Smooth muscle cell (in vitro differentiated cells): ENCODE measurements around the gene ALDH7A1. TPM values are rescaled to one million over a fixed set of nuclear protein-coding genes. Genes with fewer than 3 reads are reported as not detected.
"Not testable (repeated sequence)": the region's sequence is repeated elsewhere in the genome, so short reads cannot be mapped to it uniquely, and the experiment has no call there.

Experiments
- DNase-seq: peaks from one replicate; lab custom pipeline; 2025; ENCODE audit not compliant: unreplicated experiment; lab: John Stamatoyannopoulos, UW
- H2AFZ ChIP-seq: fragments of 200-600 bp; sonication (generic); 2 replicates; pipeline ENCODE4 v1.6.0; 2016; ENCODE audit warnings: antibody characterized with exemption, low read depth, mild to moderate bottlenecking
- H3F3A ChIP-seq: fragments of 200-600 bp; sonication (generic); 2 replicates; pipeline ENCODE4 v1.6.0; 2017; ENCODE audit warnings: antibody characterized with exemption, low read depth
- H3K27ac ChIP-seq: fragments of 200-600 bp; sonication (generic); 2 replicates; pipeline ENCODE4 v1.5.1; 2016; ENCODE audit warnings: low read depth, mild to moderate bottlenecking
- H3K27me3 ChIP-seq: fragments of 200-600 bp; sonication (generic); 2 replicates; pipeline ENCODE4 v1.6.1; 2016; ENCODE audit warnings: low read depth, mild to moderate bottlenecking
- H3K36me3 ChIP-seq: fragments of 200-600 bp; sonication (generic); 2 replicates; pipeline ENCODE4 v1.5.1; 2016; ENCODE audit warnings: low read depth
- H3K4me1 ChIP-seq: fragments of 200-600 bp; sonication (generic); 2 replicates; pipeline ENCODE4 v1.5.1; 2016; ENCODE audit warnings: low read depth
- H3K4me2 ChIP-seq: fragments of 200-600 bp; sonication (generic); 2 replicates; pipeline ENCODE4 v1.6.0; 2016; ENCODE audit warnings: mild to moderate bottlenecking
- H3K4me3 ChIP-seq: fragments of 200-600 bp; sonication (generic); 2 replicates; pipeline ENCODE4 v1.5.1; 2016; ENCODE audit warnings: mild to moderate bottlenecking
- H3K79me2 ChIP-seq: fragments of 200-600 bp; sonication (generic); 2 replicates; pipeline ENCODE4 v1.6.0; 2016; ENCODE audit warnings: low read depth, mild to moderate bottlenecking
- H3K9ac ChIP-seq: fragments of 200-600 bp; sonication (generic); 2 replicates; pipeline ENCODE4 v1.6.0; 2016; ENCODE audit warnings: low read depth
- H3K9me3 ChIP-seq: fragments of 200-600 bp; sonication (generic); replicated peaks from 2 replicates; pipeline ENCODE4 v1.5.1; 2016; ENCODE audit warnings: low read depth
- H4K20me1 ChIP-seq: fragments of 200-600 bp; sonication (generic); 2 replicates; pipeline ENCODE4 v1.6.0; 2016; ENCODE audit warnings: low read depth
- CTCF ChIP-seq: fragments of 200-600 bp; sonication (generic); IDR thresholded peaks from 2 replicates; pipeline ENCODE4 v1.5.1; 2017; ENCODE audit warnings: borderline replicate concordance, mild to moderate bottlenecking, antibody characterized with exemption; ENCODE audit not compliant: insufficient read depth, poor library complexity, severe bottlenecking
- WGBS: methylation state at CpG from one replicate; pipeline ENCODE4 v1.1.7; 2016; ENCODE audit warnings: low lambda C conversion rate; 5-methylcytosine and 5-hydroxymethylcytosine counted together
- polyA plus RNA-seq: library from polyadenylated mRNA; unstranded; fragments of >200 nt; fragmentation: Nextera tagmentation; extraction: Ambion mirVana; gene quantifications from 2 replicates; pipeline ENCODE4 v1.2.1, GENCODE V29; 2016
- total RNA-seq: library from RNA; depleted of rRNA; stranded (reverse); fragments of >200 nt; gene quantifications from 2 replicates; pipeline ENCODE4 v1.2.3, GENCODE V29; 2014

Gene ALDH7A1
- total and polyA plus RNA-seq, 2 experiments from 2014 or later, result 26.5 to 55.3 TPM

DNA sequence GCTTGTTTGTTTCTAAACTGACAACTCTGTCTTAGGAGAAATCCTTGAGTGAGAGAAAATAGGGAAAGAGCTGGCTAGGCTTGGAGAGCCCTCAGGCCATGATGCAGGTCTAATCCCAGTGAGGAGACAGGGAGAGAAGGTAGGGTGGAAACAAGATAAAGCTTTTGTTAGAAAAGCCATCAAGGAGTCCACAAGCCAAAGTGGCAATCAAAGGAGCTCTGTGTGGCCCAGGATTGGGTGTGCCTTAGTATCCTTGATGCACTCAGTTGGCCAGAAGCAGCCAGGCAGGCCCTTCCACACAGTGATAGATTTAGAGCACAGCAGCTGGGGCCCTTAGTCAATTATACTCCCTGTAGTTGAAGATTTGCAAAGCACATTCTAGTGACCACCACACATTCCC lies 73.9 kb downstream of the ALDH7A1 start:
- Histone ChIP-seq H3K4me3 (no peak overlapping the region), H3K9ac (no peak overlapping the region), H3K36me3 (no peaks in the 10 kb centered on the region), H3K79me2 (no peaks in the 10 kb centered on the region), H3K27ac (no peak overlapping the region), H3K27me3 (no peaks in the 10 kb centered on the region), H3K9me3 (no peaks in the 10 kb centered on the region), H4K20me1 (no peaks in the 10 kb centered on the region), H2AFZ (no peak overlapping the region), H3F3A (no peaks in the 10 kb centered on the region), H3K4me2 (no peak overlapping the region), H3K4me1 (peaks cover 6% of the 10 kb centered on the region)
- TF ChIP-seq CTCF, result no peak
- no peak for DNase-seq

DNA sequence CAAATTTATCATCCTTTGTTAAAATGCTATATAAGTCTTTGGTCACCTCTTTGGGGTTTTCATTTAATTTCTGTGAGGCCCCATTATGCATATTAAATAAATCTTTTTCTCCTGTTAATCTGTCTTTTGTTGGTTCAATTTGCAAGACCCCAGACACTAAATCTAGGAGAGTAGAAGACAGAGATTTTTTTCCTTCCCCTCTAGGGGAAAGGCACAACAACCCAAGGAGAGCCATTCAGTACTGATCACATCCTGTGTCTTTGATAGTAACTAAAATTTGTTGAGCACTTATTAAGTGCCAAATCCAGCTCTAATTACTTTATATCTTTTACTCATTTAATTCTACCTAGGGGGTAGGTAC lies 74.4 kb downstream of the ALDH7A1 start:
- Histone ChIP-seq H3K9ac (no peak overlapping the region), H3F3A (no peaks in the 10 kb centered on the region), H2AFZ (no peak overlapping the region), H4K20me1 (no peaks in the 10 kb centered on the region), H3K4me1 (peaks cover 6% of the 10 kb centered on the region), H3K36me3 (no peaks in the 10 kb centered on the region), H3K4me2 (peak overlapping the region; percentile 58), H3K27ac (no peak overlapping the region), H3K27me3 (no peaks in the 10 kb centered on the region), H3K79me2 (no peaks in the 10 kb centered on the region), H3K4me3 (no peak overlapping the region), H3K9me3 (no peaks in the 10 kb centered on the region)
- no peak for DNase-seq
- TF ChIP-seq CTCF, result no peak

- DNase-seq, result no peak
- no peak for TF ChIP-seq CTCF
- Histone ChIP-seq H3K4me3 (no peak overlapping the region), H3K4me1 (peaks cover 6% of the 10 kb centered on the region), H3K27me3 (no peaks in the 10 kb centered on the region), H3K9ac (no peak overlapping the region), H3F3A (no peaks in the 10 kb centered on the region), H4K20me1 (no peaks in the 10 kb centered on the region), H3K79me2 (no peaks in the 10 kb centered on the region), H3K4me2 (peak overlapping the region; percentile 58), H3K27ac (peak overlapping the region; percentile 26), H3K9me3 (no peaks in the 10 kb centered on the region), H2AFZ (peak overlapping the region; percentile 81), H3K36me3 (no peaks in the 10 kb centered on the region)
- WGBS, result 62% methylated on average over 6 of the region's 6 CpGs
Measured at GRCh38 chr5:126519637-126520592, 75.1 kb downstream of the ALDH7A1 start.

DNA sequence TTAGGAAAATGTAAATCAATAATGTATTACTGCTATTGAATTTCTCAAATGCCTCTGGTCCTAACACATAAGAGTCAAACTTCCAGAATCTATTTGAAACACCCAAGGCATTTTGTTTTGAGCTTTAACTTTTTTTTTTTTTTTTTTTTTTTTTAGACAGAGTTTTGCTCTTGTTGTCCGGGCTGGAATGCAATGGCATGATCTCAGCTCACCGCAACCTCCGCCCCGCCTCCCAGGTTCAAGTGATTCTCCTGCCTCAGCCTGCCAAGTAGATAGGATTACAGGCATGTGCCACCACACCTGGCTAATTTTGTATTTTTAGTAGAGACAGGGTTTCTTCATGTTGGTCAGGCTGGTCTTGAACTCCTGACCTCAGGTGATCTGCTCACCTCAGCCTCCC lies 75.8 kb downstream of the ALDH7A1 start:
- not testable (repeated sequence) for H3K4me3 ChIP-seq, H3K9me3 ChIP-seq, H3K27me3 ChIP-seq, H2AFZ ChIP-seq, H3K4me1 ChIP-seq, DNase-seq, H3K79me2 ChIP-seq, H3K9ac ChIP-seq, H3K36me3 ChIP-seq, H3F3A ChIP-seq, H3K4me2 ChIP-seq, H4K20me1 ChIP-seq
- WGBS, result 60% methylated on average over 4 of the region's 4 CpGs
- peak overlapping the region; percentile 26 for H3K27ac ChIP-seq
